H7 (cell line): ENCODE measurements around the gene EXTL1. TPM values are rescaled to one million over a fixed set of nuclear protein-coding genes. Genes with fewer than 3 reads are reported as not detected.

Source experiments
- DNase-seq: peaks from one replicate; pipeline ENCODE4 v3.0.0; 2012
- H3K27me3 ChIP-seq: 2 replicates; pipeline ENCODE4 v1.6.0; 2011; ENCODE audit warnings: mild to moderate bottlenecking, low read length; ENCODE audit not compliant: control insufficient read depth, insufficient read depth
- H3K36me3 ChIP-seq: replicated peaks from 2 replicates; pipeline ENCODE4 v1.5.1; 2011; ENCODE audit warnings: low read length; ENCODE audit not compliant: control insufficient read depth, insufficient read depth
- H3K4me3 ChIP-seq: 2 replicates; pipeline ENCODE4 v1.5.1; 2011; ENCODE audit warnings: low read depth, mild to moderate bottlenecking, control low read depth, low read length, moderate library complexity; ENCODE audit not compliant: insufficient read depth
- total RNA-seq: library from RNA; depleted of rRNA; stranded (reverse); fragments of >200 nt; shearing (Covaris generic); gene quantifications from 2 replicates; pipeline ENCODE4 v1.2.3, GENCODE V29; 2014

Gene EXTL1
- total RNA-seq, 1 experiment from 2014 or later: 0.38 TPM

GRCh38 chr1:26053718-26054560 lies 32.4 kb downstream of the EXTL1 start:
- DNase-seq: peak; percentile 75
- Histone ChIP-seq H3K4me3 (no peak overlapping the region), H3K36me3 (no peaks in the 10 kb centered on the region), H3K27me3 (peaks cover 6% of the 10 kb centered on the region; the same call in 1 of the 2 replicates)

GRCh38 chr1:26055041-26055440 lies 33.5 kb downstream of the EXTL1 start:
- Histone ChIP-seq H3K27me3 (peaks cover 1% of the 10 kb centered on the region; the same call in 1 of the 2 replicates), H3K36me3 (no peaks in the 10 kb centered on the region), H3K4me3 (no peak overlapping the region)
- no peak for DNase-seq

GRCh38 chr1:26057189-26057588 lies 35.6 kb downstream of the EXTL1 start:
- DNase-seq: no peak
- H3K36me3 ChIP-seq: no peaks in the 10 kb centered on the region
- no peak overlapping the region for H3K4me3 ChIP-seq
- peaks cover 1% of the 10 kb centered on the region; the same call in 1 of the 2 replicates for H3K27me3 ChIP-seq

- no peaks in the 10 kb centered on the region for H3K36me3 ChIP-seq
Measured at GRCh38 chr1:26058052-26058595, 36.5 kb downstream of the EXTL1 start.

GRCh38 chr1:26059906-26060305 lies 38.3 kb downstream of the EXTL1 start:
- H3K36me3 ChIP-seq: no peaks in the 10 kb centered on the region
- no peak overlapping the region for H3K4me3 ChIP-seq

More at GRCh38 chr1:26058052-26058595, 36.5 kb downstream of the EXTL1 start:
- no peak for DNase-seq
- Histone ChIP-seq H3K27me3 (peaks cover 1% of the 10 kb centered on the region; the same call in 1 of the 2 replicates), H3K4me3 (no peak overlapping the region)

GRCh38 chr1:26060832-26061574 lies 39.4 kb downstream of the EXTL1 start:
- no peak overlapping the region for H3K4me3 ChIP-seq
- DNase-seq: no peak
- peaks cover 1% of the 10 kb centered on the region; the same call in 1 of the 2 replicates for H3K27me3 ChIP-seq
- no peaks in the 10 kb centered on the region for H3K36me3 ChIP-seq

More at GRCh38 chr1:26059906-26060305, 38.3 kb downstream of the EXTL1 start:
- peaks cover 1% of the 10 kb centered on the region; the same call in 1 of the 2 replicates for H3K27me3 ChIP-seq
- no peak for DNase-seq

GRCh38 chr1:26064553-26064952 lies 43.0 kb downstream of the EXTL1 start:
- H3K4me3 ChIP-seq: no peak overlapping the region
- H3K27me3 ChIP-seq: no peaks in the 10 kb centered on the region; the same call in 1 of the 2 replicates
- DNase-seq: no peak
- H3K36me3 ChIP-seq: no peaks in the 10 kb centered on the region

- Histone ChIP-seq H3K27me3 (no peaks in the 10 kb centered on the region), H3K36me3 (no peaks in the 10 kb centered on the region), H3K4me3 (no peak overlapping the region)
Measured at GRCh38 chr1:26066160-26066559, 44.6 kb downstream of the EXTL1 start.

GRCh38 chr1:26066857-26067256 lies 45.3 kb downstream of the EXTL1 start:
- Histone ChIP-seq H3K27me3 (no peaks in the 10 kb centered on the region), H3K4me3 (no peak overlapping the region), H3K36me3 (no peaks in the 10 kb centered on the region)
- DNase-seq: peak; percentile 58

More at GRCh38 chr1:26066160-26066559, 44.6 kb downstream of the EXTL1 start:
- no peak for DNase-seq

GRCh38 chr1:26067432-26067911 lies 45.9 kb downstream of the EXTL1 start, which contains the start of gene TRIM63:
Gene TRIM63, minus strand, starts transcription at chr1:26067630. Its CDS starts 136 bp downstream, at chr1:26067494.
- Histone ChIP-seq H3K4me3 (no peak within 1 kb of the TSS), H3K36me3 (no peaks in the 10 kb centered on the region), H3K27me3 (no peaks in the 10 kb centered on the region)
- DNase-seq: no peak

- H3K4me3 ChIP-seq: no peak overlapping the region
Measured at GRCh38 chr1:26069941-26070295, 48.3 kb downstream of the EXTL1 start.

GRCh38 chr1:26070296-26070962 lies 48.9 kb downstream of the EXTL1 start:
- DNase-seq: no peak
- no peaks in the 10 kb centered on the region for H3K36me3 ChIP-seq
- no peak overlapping the region for H3K4me3 ChIP-seq
- no peaks in the 10 kb centered on the region for H3K27me3 ChIP-seq

More at GRCh38 chr1:26069941-26070295, 48.3 kb downstream of the EXTL1 start:
- no peaks in the 10 kb centered on the region for H3K36me3 ChIP-seq
- H3K27me3 ChIP-seq: no peaks in the 10 kb centered on the region
- DNase-seq: no peak

GRCh38 chr1:26070963-26071342 lies 49.4 kb downstream of the EXTL1 start:
- no peak overlapping the region for H3K4me3 ChIP-seq
- no peaks in the 10 kb centered on the region; the same call in 1 of the 2 replicates for H3K27me3 ChIP-seq
- no peaks in the 10 kb centered on the region for H3K36me3 ChIP-seq
- no peak for DNase-seq

GRCh38 chr1:26072305-26072704 lies 50.7 kb downstream of the EXTL1 start:
- Histone ChIP-seq H3K36me3 (no peaks in the 10 kb centered on the region), H3K4me3 (no peak overlapping the region), H3K27me3 (no peaks in the 10 kb centered on the region; the same call in 1 of the 2 replicates)
- DNase-seq: no peak
